ENCODE measurements around the gene PBLD.

Gene PBLD

GRCh38 chr10:68271196-68271882 is 61.4 kb downstream of the PBLD start:
- no peak for DNase-seq (ENCODE audit: low spot score)
- in situ Hi-C loops (cut with MboI; ENCODE audit: low pct_unique_long_range_greater_than_20kb, low sequenced_read_pairs, unreplicated experiment) = no loop called here
- TF ChIP-seq CTCF (IDR thresholded peaks at IDR 0.05; ENCODE audit: extremely low read depth, insufficient read depth, missing control alignments) = no peak

GRCh38 chr10:68269562-68270290 is 63.0 kb downstream of the PBLD start:
- in situ Hi-C loops (cut with MboI; ENCODE audit: low pct_unique_long_range_greater_than_20kb, low sequenced_read_pairs, unreplicated experiment) = no loop called here
- TF ChIP-seq CTCF (IDR thresholded peaks at IDR 0.05; ENCODE audit: extremely low read depth, insufficient read depth, missing control alignments) = no peak
- DNase-seq (ENCODE audit: low spot score) = no peak

GRCh38 chr10:68261132-68261856 is 71.4 kb downstream of the PBLD start:
- no peak for TF ChIP-seq CTCF (IDR thresholded peaks at IDR 0.05; ENCODE audit: extremely low read depth, insufficient read depth, missing control alignments)
- no peak for DNase-seq (ENCODE audit: low spot score)
- in situ Hi-C loops (cut with MboI; ENCODE audit: low pct_unique_long_range_greater_than_20kb, low sequenced_read_pairs, unreplicated experiment) = no loop called here

- in situ Hi-C loops (cut with MboI; ENCODE audit: low pct_unique_long_range_greater_than_20kb, low sequenced_read_pairs, unreplicated experiment) = no loop called here
- no peak for TF ChIP-seq CTCF (IDR thresholded peaks at IDR 0.05; ENCODE audit: extremely low read depth, insufficient read depth, missing control alignments)
- DNase-seq (ENCODE audit: low spot score) = no peak
Measured at GRCh38 chr10:68253346-68253745, 79.4 kb downstream of the PBLD start.

- no peak for TF ChIP-seq CTCF (IDR thresholded peaks at IDR 0.05; ENCODE audit: extremely low read depth, insufficient read depth, missing control alignments)
- peak; percentile 24 for DNase-seq (ENCODE audit: low spot score)
- in situ Hi-C loops (cut with MboI; ENCODE audit: low pct_unique_long_range_greater_than_20kb, low sequenced_read_pairs, unreplicated experiment) = no loop called here
Measured at GRCh38 chr10:68251625-68252495, 80.9 kb downstream of the PBLD start.

- in situ Hi-C loops (cut with MboI; ENCODE audit: low pct_unique_long_range_greater_than_20kb, low sequenced_read_pairs, unreplicated experiment) = no loop called here
- no peak for TF ChIP-seq CTCF (IDR thresholded peaks at IDR 0.05; ENCODE audit: extremely low read depth, insufficient read depth, missing control alignments)
- no peak for DNase-seq (ENCODE audit: low spot score)
Measured at GRCh38 chr10:68251151-68251550, 81.6 kb downstream of the PBLD start.

All from GM13977 (cell line).